Progenitor cell of endocrine pancreas (in vitro differentiated cells): Measurements from ENCODE around the gene SUGCT. TPM values are rescaled to one million over a fixed set of nuclear protein-coding genes. Genes with fewer than 3 reads are reported as not detected.

ENCODE experiments used
- DNase-seq: peaks from one replicate; pipeline ENCODE4 v3.0.0; 2021; ENCODE audit warnings: low spot score; ENCODE audit not compliant: unreplicated experiment
- H3K27ac Mint-ChIP-seq: 2 replicates; pipeline ENCODE4 v1.8.0; 2021; ENCODE audit warnings: mild to moderate bottlenecking, moderate library complexity, mixed read lengths
- H3K27me3 Mint-ChIP-seq: 2 replicates; pipeline ENCODE4 v1.8.0; 2021; ENCODE audit warnings: mixed read lengths
- H3K36me3 Mint-ChIP-seq: 2 replicates; pipeline ENCODE4 v1.8.0; 2022; ENCODE audit warnings: mixed read lengths; ENCODE audit not compliant: insufficient read depth
- H3K4me1 Mint-ChIP-seq: 2 replicates; pipeline ENCODE4 v1.8.0; 2021; ENCODE audit warnings: low read depth, mixed read lengths
- H3K4me3 Mint-ChIP-seq: 2 replicates; pipeline ENCODE4 v1.8.0; 2021; ENCODE audit warnings: low read depth, mild to moderate bottlenecking, moderate library complexity, mixed read lengths
- H3K9me3 Mint-ChIP-seq: 2 replicates; pipeline ENCODE4 v1.8.0; 2021; ENCODE audit warnings: low read depth, mixed read lengths
- CTCF ChIP-seq: fragments of 200-600 bp; sonication (generic); IDR thresholded peaks from one replicate; pipeline ENCODE4 v1.5.0; 2021; ENCODE audit warnings: antibody characterized with exemption, mild to moderate bottlenecking; ENCODE audit not compliant: unreplicated experiment
- total RNA-seq: library from RNA; stranded (reverse); gene quantifications from 2 replicates; pipeline ENCODE4 v1.2.1, GENCODE V29; 2021

Gene SUGCT
- total RNA-seq, 1 donor from 2014 or later, result 6.2 TPM

- Mint-ChIP-seq H3K9me3 (no peaks in the 10 kb centered on the region), H3K36me3 (no peaks in the 10 kb centered on the region), H3K4me1 (peaks cover 6% of the 10 kb centered on the region), H3K27ac (no peak overlapping the region), H3K27me3 (no peaks in the 10 kb centered on the region), H3K4me3 (no peak overlapping the region)
- no peak for DNase-seq
- TF ChIP-seq CTCF, result no peak
Observed at GRCh38 chr7:40579401-40579800, 444.6 kb downstream of the SUGCT start.

DNA sequence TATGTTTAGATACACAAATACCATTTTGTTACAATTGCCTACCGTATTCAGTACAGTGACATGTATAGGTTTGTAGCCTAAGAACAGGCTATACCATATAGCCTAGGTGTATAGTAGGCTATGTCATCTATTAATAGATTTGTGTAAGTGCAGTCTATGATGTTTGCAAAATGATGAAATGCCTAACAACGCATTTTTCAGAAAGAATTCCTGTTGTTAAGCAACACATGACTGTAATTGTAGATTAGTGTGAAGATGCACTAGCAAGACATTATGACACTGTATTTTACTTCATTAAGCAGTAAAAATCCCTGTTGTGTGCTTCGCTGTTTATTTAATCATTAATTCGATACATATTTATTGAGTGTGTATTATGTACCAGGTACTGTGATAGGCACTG, 446.0 kb downstream of the SUGCT start:
- no peak for DNase-seq
- Mint-ChIP-seq H3K36me3 (no peaks in the 10 kb centered on the region), H3K4me1 (peaks cover 6% of the 10 kb centered on the region)

GRCh38 chr7:40582539-40582938, 447.7 kb downstream of the SUGCT start:
- no peak for TF ChIP-seq CTCF
- Mint-ChIP-seq H3K36me3 (no peaks in the 10 kb centered on the region), H3K4me3 (no peak overlapping the region), H3K4me1 (no peaks in the 10 kb centered on the region), H3K27me3 (no peaks in the 10 kb centered on the region), H3K9me3 (no peaks in the 10 kb centered on the region), H3K27ac (no peak overlapping the region)
- no peak for DNase-seq

More for the DNA sequence above, 446.0 kb downstream of the SUGCT start:
- Mint-ChIP-seq H3K9me3 (no peaks in the 10 kb centered on the region), H3K4me3 (no peak overlapping the region), H3K27ac (no peak overlapping the region), H3K27me3 (no peaks in the 10 kb centered on the region)
- no peak for TF ChIP-seq CTCF

GRCh38 chr7:40583667-40584444, 449.1 kb downstream of the SUGCT start:
- Mint-ChIP-seq H3K9me3 (no peaks in the 10 kb centered on the region), H3K27ac (no peak overlapping the region), H3K4me1 (no peaks in the 10 kb centered on the region), H3K36me3 (no peaks in the 10 kb centered on the region), H3K27me3 (no peaks in the 10 kb centered on the region), H3K4me3 (no peak overlapping the region)
- no peak for TF ChIP-seq CTCF
- no peak for DNase-seq

DNA sequence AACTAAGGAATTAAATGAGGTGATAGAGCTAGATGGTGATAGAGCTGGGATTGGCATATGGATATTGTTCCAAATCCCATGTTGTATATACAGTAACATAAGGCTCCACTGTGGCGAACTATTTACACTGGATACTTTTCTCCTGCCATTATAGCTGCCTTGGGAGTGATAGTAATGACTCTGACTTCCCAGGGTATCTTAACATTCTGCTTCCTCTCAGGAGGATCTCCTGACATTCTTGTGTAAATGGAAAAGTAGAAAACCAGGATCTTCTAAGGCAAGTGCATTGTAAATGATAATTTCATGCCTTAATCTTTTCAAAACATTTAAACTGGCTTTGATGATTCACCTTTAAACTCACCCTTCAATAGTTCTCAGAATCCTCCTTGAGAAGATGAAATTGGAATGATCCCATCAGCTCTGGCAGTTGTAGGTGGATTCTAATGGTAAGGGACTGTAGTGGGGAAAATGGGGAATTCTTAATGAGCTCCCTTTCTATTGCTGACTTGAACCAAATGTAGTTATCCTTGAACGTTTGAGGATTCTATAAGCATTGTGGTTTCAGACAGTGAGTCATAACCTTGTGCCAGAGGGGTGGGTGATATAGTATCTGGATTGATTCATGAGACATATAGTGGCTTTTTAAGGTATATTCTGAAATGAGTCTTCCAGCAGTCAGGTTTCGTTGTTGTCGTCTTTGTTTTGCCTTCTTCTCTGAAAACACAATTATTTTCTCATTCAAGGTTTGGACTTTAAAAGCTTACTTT, 450.0 kb downstream of the SUGCT start:
- no peak for TF ChIP-seq CTCF
- no peaks in the 10 kb centered on the region for H3K9me3 Mint-ChIP-seq
- no peak overlapping the region for H3K4me3 Mint-ChIP-seq
- H3K27me3 Mint-ChIP-seq, result no peaks in the 10 kb centered on the region
- no peak for DNase-seq
- H3K36me3 Mint-ChIP-seq, result no peaks in the 10 kb centered on the region
- no peaks in the 10 kb centered on the region for H3K4me1 Mint-ChIP-seq
- H3K27ac Mint-ChIP-seq, result no peak overlapping the region
